IMR-90 (cell line): ENCODE data around the gene CARNS1. TPM values are rescaled to one million over a fixed set of nuclear protein-coding genes. Genes with fewer than 3 reads are reported as not detected.

Experiments
- ATAC-seq: fragments of 200-7000 bp; cut with Tn5 transposase; 2 replicates; pipeline ENCODE4 v1.9.1; 2020; ENCODE audit warnings: low read depth, mild to moderate bottlenecking, moderate library complexity
- BruUV-seq: library from RNA; stranded (reverse); fragments of 400-500 nt; replicated peaks from 2 replicates; lab custom pipeline; 2021; lab: Mats Ljungman, UMichigan
- CTCF ChIA-PET: fragments of 300-600 bp; formaldehyde crosslinking; extraction: SDS; loops from one replicate; lab custom pipeline; 2021; ENCODE audit warnings: antibody characterized with exemption; lab: Yijun Ruan, JAX
- POLR2A ChIA-PET: fragments of 300-600 bp; sonication (Branson Sonifier 250); formaldehyde crosslinking; loops from one replicate; lab custom pipeline; 2022; ENCODE audit warnings: antibody characterized with exemption; ENCODE audit not compliant: unreplicated experiment; lab: Charles Lee
- DNase-seq: peaks from one replicate; pipeline ENCODE4 v3.0.0; 2013
- H2AFZ ChIP-seq: replicated peaks from 2 replicates; pipeline ENCODE3; 2013; ENCODE audit warnings: low read length, mild to moderate bottlenecking; ENCODE audit not compliant: poor library complexity
- H2AK5ac ChIP-seq: 2 replicates; pipeline ENCODE4 v1.6.1; 2013; ENCODE audit warnings: low read depth, low read length, inconsistent platforms
- H2AK9ac ChIP-seq: replicated peaks from 2 replicates; pipeline ENCODE3; 2013; ENCODE audit warnings: mild to moderate bottlenecking, low read depth, low read length, moderate library complexity; ENCODE audit not compliant: poor library complexity
- H2BK120ac ChIP-seq: 2 replicates; pipeline ENCODE4 v1.6.1; 2013; ENCODE audit warnings: low read depth, low read length, inconsistent platforms
- H2BK15ac ChIP-seq: 3 replicates; pipeline ENCODE4 v1.6.1; 2013; ENCODE audit warnings: low read depth, low read length, inconsistent platforms
- H2BK20ac ChIP-seq: 2 replicates; pipeline ENCODE4 v1.6.1; 2013; ENCODE audit warnings: low read depth, mild to moderate bottlenecking, inconsistent platforms, low read length, moderate library complexity
- H2BK5ac ChIP-seq: 2 replicates; pipeline ENCODE4 v1.6.1; 2013; ENCODE audit warnings: mild to moderate bottlenecking, low read depth, low read length, inconsistent platforms; ENCODE audit not compliant: poor library complexity, severe bottlenecking
- H3K14ac ChIP-seq: replicated peaks from 2 replicates; pipeline ENCODE4 v1.6.1; 2013; ENCODE audit warnings: low read depth, low read length, inconsistent platforms
- H3K18ac ChIP-seq: 2 replicates; pipeline ENCODE4 v1.6.1; 2013; ENCODE audit warnings: low read depth, low read length, control low read depth
- H3K23ac ChIP-seq: 2 replicates; pipeline ENCODE4 v1.6.1; 2013; ENCODE audit warnings: low read depth, low read length, inconsistent platforms
- H3K27ac ChIP-seq: 2 replicates; pipeline ENCODE4 v1.5.1; 2013; ENCODE audit warnings: mild to moderate bottlenecking, control low read depth, low read length; ENCODE audit not compliant: insufficient read depth
- H3K27me3 ChIP-seq: 2 replicates; pipeline ENCODE4 v1.6.1; 2013; ENCODE audit warnings: low read length; ENCODE audit not compliant: control insufficient read depth, insufficient read depth
- H3K36me3 ChIP-seq: 2 replicates; pipeline ENCODE4 v1.6.1; 2013; ENCODE audit warnings: low read length, mixed read lengths; ENCODE audit not compliant: control insufficient read depth, insufficient read depth
- H3K4ac ChIP-seq: 2 replicates; pipeline ENCODE4 v1.6.1; 2013; ENCODE audit warnings: low read depth, low read length, inconsistent platforms
- H3K4me1 ChIP-seq: 2 replicates; pipeline ENCODE4 v1.6.1; 2013; ENCODE audit warnings: low read length, mixed read lengths; ENCODE audit not compliant: control insufficient read depth, insufficient read depth
- H3K4me2 ChIP-seq: 2 replicates; pipeline ENCODE4 v1.6.1; 2013; ENCODE audit warnings: low read depth, mild to moderate bottlenecking, control low read depth, low read length, moderate library complexity
- H3K4me3 ChIP-seq: 2 replicates; pipeline ENCODE4 v1.5.1; 2013; ENCODE audit warnings: low read depth, mild to moderate bottlenecking, control low read depth, low read length, moderate library complexity; ENCODE audit not compliant: insufficient read depth
- H3K56ac ChIP-seq: 2 replicates; pipeline ENCODE4 v1.6.1; 2013; ENCODE audit warnings: low read length, inconsistent platforms; ENCODE audit not compliant: insufficient read depth; ENCODE audit errors: extremely low read depth
- H3K79me1 ChIP-seq, 2 experiments: 2 replicates each; pipeline ENCODE4 v1.6.1; 2013; ENCODE audit warnings: low read length in 2 of 2, inconsistent platforms in 1 of 2, low read depth in 1 of 2
- H3K9ac ChIP-seq: 2 replicates; pipeline ENCODE4 v1.6.1; 2013; ENCODE audit warnings: low read depth, low read length, control low read depth
- H3K9me1 ChIP-seq: 2 replicates; pipeline ENCODE4 v1.6.1; 2013; ENCODE audit warnings: low read length, inconsistent platforms; ENCODE audit not compliant: insufficient read depth
- H3K9me3 ChIP-seq: 2 replicates; pipeline ENCODE4 v1.6.1; 2013; ENCODE audit warnings: low read length; ENCODE audit not compliant: control insufficient read depth, insufficient read depth
- H4K20me1 ChIP-seq: 2 replicates; pipeline ENCODE4 v1.6.1; 2013; ENCODE audit warnings: low read length, inconsistent platforms; ENCODE audit not compliant: insufficient read depth
- H4K5ac ChIP-seq: 2 replicates; pipeline ENCODE4 v1.6.1; 2013; ENCODE audit warnings: mild to moderate bottlenecking, low read depth, low read length, control low read depth
- H4K8ac ChIP-seq, 2 experiments: 2 replicates each; pipeline ENCODE4 v1.6.1; 2013; ENCODE audit warnings: low read depth in 2 of 2, low read length in 2 of 2, control low read depth in 1 of 2, inconsistent platforms in 1 of 2
- H4K91ac ChIP-seq: 2 replicates; pipeline ENCODE4 v1.6.1; 2013; ENCODE audit warnings: low read depth, low read length, inconsistent platforms; ENCODE audit not compliant: insufficient read depth
- MAFK ChIP-seq: IDR thresholded peaks from 2 replicates; pipeline ENCODE4 v1.6.1; 2012; ENCODE audit warnings: low read depth, low read length, improper control_type of control experiment
- USF2 ChIP-seq: fragments of 150-350 bp; IDR thresholded peaks from 2 replicates; pipeline ENCODE4 v1.6.1; 2017; ENCODE audit warnings: mild to moderate bottlenecking, antibody characterized with exemption, low read length, low read depth
- WGBS, 2 experiments: methylation state at CpG; one replicate each; pipeline versions ENCODE4 v1.1.5 to v1.1.7; 2013; ENCODE audit warnings: missing lambda C conversion rate in 2 of 2; ENCODE audit not compliant: insufficient read length in 1 of 2; ENCODE audit errors: extremely low coverage in 2 of 2; 5-methylcytosine and 5-hydroxymethylcytosine counted together
- dilution Hi-C: fragments of 300-500 bp; cut with HindIII; formaldehyde crosslinking; loops from one replicate; pipeline ENCODE4 v1.14.3; 2018; ENCODE audit warnings: low sequenced_read_pairs; ENCODE audit not compliant: unreplicated experiment
- in situ Hi-C: fragments of 300-500 bp; cut with MboI; formaldehyde crosslinking; loops from 3 replicates; pipeline ENCODE4 v1.14.3; 2019; ENCODE audit warnings: low sequenced_read_pairs, inconsistent platforms, mixed read lengths
- intact Hi-C: fragments of 100-400 bp; cut with micrococcal nuclease; formaldehyde crosslinking; loops from 2 replicates; pipeline ENCODE4 v1.10.0; 2022
- polyA plus RNA-seq, 3 experiments: library from polyadenylated mRNA; depleted of rRNA; stranded (reverse); fragments of >200 nt; gene quantifications; 2 replicates each; pipeline ENCODE4 v1.2.3, GENCODE V29; 2012; ENCODE audit warnings: low replicate concordance in 1 of 3
- total RNA-seq: library from RNA; depleted of rRNA; stranded (reverse); fragments of >200 nt; gene quantifications from 2 replicates; pipeline ENCODE4 v1.2.3, GENCODE V29; 2012

CARNS1 gene
- total and polyA plus RNA-seq, 2 of the 4 experiments (the other 2 are of a cell fraction), result under 0.01 to 0.32 TPM

- Histone ChIP-seq H3K9ac (no peak overlapping the region), H4K8ac (no peak overlapping the region), H2BK120ac (no peak overlapping the region), H3K4ac (no peak overlapping the region), H3K27me3 (no peaks in the 10 kb centered on the region), H4K20me1 (no peaks in the 10 kb centered on the region; the same call in none of the 2 replicates), H3K9me3 (no peaks in the 10 kb centered on the region), H3K4me2 (no peak overlapping the region), H3K9me1 (no peaks in the 10 kb centered on the region), H3K4me1 (no peaks in the 10 kb centered on the region), H4K91ac (no peak overlapping the region), H3K79me1 (peaks cover 0 to 10% of the 10 kb centered on the region in 2 experiments; a peak in 1 of 4 replicates), H3K14ac (no peak overlapping the region), H3K27ac (no peak overlapping the region), H3K56ac (no peak overlapping the region), H2BK20ac (no peak overlapping the region), H3K18ac (no peak overlapping the region), H2AFZ (peak overlapping the region; percentile 7), H2BK15ac (no peak overlapping the region), H2BK5ac (no peak overlapping the region), H3K23ac (no peak overlapping the region), H2AK9ac (no peak overlapping the region), H3K36me3 (peaks cover 62% of the 10 kb centered on the region), H3K4me3 (no peak overlapping the region), H4K5ac (no peak overlapping the region), H2AK5ac (no peak overlapping the region)
- ATAC-seq (no peak), DNase-seq (no peak)
- CTCF ChIA-PET, result no interaction called here
- intact Hi-C loops (no loop called here), dilution Hi-C loops (no loop called here), in situ Hi-C loops (no loop called here)
- POLR2A ChIA-PET, result no interaction called here
- TF ChIP-seq USF2, result no peak
- TF ChIP-seq MAFK, result no peak
- whole genome bisulfite sequencing, 2 experiments, result 30% methylated on average over 2 of the region's 6 CpGs; no CpG with 5 or more reads in 1 of the 2 experiments
- BruUV-seq, result no TSS peak
These were observed 21.1 kb downstream of the CARNS1 start for GRCh38 chr11:67436459-67437081.
